HG03439 (cell line): ENCODE measurements around the gene SMPD4.
"Not testable (repeated sequence)": the region's sequence is repeated elsewhere in the genome, so short reads cannot be mapped to it uniquely, and the experiment has no call there.

Experiments used
- ATAC-seq: cut with Tn5 transposase; IDR thresholded peaks from one replicate; pipeline ENCODE4 v1.9.1; 2021; ENCODE audit warnings: mild to moderate bottlenecking, moderate library complexity; ENCODE audit not compliant: unreplicated experiment

The SMPD4 gene

DNA sequence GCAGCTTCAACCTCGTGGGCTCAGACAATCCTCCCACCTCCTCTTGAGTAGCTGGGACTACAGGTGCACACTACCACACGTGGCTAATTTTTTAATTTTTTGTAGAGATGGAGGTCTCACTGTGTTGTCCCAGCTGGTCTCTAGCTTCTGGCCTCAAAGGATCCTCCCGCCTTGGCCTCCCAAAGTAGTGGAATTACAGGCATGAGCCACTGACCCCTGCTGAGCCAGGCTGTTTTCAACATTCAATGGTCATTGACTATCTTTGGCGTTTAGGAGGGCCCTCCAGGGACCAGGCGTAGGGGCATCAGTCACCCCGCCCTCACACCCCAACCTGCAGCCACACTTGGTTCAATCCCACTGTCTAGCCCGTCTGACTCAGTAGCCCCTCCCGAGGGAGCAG, 5.9 kb upstream of the SMPD4 start:
- ATAC-seq: no peak

DNA sequence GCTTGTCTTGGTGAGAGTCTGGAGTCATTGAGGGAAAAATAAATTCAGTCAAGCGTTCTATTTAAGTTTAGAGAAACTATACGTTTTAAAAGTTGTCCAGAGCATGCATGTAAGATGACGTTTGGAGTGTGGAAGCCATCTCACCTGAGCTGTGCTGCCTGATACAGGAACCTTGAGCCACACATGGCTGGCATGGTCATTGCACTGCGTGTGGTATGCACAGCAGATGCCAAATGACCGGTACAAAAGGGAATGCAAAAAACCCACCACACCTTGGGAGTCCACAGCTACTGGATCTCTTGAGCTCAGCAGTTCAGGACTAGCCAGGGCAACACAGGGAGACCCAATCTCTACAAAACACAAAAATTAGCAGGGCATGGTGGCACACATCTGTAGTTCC, 5.0 kb upstream of the SMPD4 start:
- ATAC-seq: no peak

DNA sequence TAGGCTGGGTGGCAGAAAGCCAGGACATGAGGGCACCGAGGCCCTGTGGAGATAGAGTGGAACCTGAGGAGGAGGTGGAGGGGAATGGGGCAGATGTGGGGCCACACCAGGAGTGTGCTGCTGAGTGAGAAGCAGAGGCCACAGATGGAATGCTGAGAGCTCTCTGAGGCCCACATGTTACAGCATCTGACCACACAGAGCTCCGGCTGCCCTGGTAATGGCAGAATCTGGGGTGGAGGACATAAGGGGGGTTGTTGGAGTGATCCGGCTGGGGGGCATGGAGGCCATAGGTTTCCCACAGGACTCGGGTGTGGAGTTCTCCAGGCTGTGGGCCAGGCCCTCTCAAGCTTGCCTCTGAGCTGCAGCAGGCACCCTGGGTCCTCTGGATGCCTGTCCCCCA, 4.5 kb upstream of the SMPD4 start:
- ATAC-seq: no peak

DNA sequence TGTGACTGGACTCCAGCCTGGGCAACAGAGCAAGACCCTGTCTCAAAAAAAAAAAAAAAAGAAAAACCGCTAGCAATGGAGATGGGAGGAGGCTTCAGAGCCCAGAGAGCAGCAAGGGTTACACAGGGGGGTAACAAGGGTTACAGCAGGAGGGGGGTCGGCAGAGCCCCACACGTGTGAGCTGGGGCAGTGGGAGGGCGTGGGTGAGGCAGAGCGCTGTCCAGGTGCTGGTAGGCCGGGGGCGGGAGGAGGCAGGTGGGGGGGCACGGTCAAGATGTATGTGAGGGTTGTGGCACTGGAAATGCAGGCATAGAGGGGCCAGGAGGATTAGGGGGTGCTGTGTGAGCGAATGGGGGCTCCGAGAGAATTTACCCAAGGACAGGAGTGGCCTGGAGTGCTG, 4.0 kb upstream of the SMPD4 start:
- no peak for ATAC-seq

DNA sequence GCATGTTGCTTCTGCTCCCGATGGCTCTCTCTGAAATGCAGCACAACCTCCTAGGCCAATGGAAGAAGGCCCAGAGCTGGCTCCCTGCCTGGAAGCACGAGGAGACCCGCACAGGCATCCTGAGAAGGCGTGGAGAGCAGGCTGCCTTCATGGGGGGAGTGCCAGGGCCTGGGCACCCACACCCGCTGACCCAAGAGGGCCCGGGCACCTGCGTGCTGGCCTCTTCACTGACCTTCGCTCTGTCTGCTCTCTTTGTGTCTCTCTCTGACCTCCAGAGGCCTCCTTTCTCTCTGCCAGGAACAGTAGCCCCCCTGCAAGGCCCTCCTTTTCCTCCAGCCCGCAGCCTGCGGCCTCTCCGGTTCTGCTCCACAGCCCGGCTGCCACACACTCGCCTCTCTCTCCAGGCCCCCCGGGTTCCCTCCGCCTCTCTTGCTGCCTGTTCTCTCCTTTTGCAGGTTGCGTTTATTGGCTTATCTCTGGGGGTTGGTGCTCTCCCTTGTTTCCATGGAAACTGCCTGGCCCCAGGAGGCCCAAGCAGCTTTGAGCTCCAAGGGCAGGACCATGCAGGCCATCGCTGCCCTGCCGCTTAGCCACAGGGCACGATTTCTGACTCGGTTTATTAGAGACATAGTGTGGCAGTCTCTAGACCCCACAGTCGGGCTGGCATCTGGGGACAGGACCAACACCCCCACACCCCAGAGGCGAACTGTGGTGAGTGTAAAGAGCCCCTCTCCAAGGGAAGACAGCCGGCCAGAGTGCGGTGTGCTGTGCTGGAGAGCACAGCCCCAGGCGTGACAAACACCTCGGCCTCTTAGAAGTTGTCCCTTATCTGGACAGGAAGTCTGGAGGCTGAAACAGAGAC, 2.3 kb upstream of the SMPD4 start:
- no peak for ATAC-seq

DNA sequence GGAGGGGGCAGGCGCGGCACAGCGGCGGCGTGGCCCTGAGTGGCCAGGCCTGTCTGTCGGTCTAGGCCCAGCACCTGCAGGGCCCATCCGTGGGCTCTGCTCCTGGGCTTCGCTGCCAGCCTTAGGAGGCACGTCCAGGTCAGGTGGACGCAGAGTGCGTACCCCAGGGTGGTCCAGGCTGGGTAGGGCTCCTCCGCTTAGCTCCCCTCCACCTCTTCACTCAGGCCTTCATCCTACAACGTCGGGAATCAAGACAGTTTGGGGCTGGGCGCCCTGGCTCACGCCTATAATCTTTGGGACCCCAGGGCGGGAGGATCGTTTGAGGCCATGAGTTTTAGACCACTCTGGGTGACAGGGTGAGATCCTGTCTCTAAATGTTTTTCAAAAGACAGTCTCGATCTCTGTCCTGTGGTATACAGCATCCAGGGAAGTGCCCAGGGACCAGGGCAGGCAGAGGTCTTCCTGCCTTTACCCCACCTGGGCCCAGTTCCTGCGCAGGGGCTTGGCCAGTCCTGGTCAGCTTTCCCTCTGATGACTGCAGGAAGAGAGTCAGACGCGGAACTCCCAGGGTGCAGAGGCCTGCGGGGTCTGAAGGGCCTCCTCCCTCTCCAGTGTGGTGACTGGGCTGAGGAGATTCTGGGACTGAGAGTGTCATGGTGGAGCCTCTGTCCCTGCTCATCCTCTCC, 1.6 kb upstream of the SMPD4 start:
- ATAC-seq: not testable (repeated sequence)

DNA sequence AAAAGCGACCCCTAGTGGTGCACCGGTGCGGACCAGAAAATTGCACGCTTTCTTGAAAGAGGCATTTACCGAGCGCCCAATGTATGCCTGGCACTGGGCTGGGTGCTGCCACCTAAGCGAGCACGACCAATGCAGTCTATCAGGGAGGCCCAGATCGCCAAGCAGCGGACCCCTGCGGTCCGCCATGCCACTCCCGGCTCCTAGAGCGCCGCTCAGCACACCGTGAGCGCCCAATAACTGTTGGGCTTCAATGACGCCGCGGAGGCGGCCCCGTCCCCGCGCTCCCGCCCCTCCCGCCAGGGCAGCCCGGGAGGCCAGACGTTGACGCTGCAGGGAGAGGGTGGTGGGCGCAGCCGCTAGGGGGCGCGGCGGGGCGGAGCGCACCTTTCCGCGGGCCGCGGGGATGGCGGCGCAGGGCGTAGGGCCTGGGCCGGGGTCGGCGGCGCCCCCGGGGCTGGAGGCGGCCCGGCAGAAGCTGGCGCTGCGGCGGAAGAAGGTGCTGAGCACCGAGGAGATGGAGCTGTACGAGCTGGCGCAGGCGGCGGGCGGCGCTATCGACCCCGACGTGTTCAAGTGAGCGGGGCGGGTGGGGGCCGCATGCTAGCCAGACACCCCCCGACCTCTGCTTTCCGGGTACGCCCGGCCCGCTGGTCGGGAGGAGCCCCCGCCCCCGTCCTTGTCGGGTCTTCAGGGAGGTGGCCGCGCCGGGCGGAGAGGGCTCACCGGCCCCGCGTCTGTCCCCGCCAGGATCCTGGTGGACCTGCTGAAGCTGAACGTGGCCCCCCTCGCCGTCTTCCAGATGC, 679 bp upstream of the SMPD4 start, which contains the start of gene MZT2B:
MZT2B (plus strand) TSS at position 383 of the 803 bp plus-strand sequence; CDS start at position 404, 21 bp downstream.
- ATAC-seq: peak; percentile 77

DNA sequence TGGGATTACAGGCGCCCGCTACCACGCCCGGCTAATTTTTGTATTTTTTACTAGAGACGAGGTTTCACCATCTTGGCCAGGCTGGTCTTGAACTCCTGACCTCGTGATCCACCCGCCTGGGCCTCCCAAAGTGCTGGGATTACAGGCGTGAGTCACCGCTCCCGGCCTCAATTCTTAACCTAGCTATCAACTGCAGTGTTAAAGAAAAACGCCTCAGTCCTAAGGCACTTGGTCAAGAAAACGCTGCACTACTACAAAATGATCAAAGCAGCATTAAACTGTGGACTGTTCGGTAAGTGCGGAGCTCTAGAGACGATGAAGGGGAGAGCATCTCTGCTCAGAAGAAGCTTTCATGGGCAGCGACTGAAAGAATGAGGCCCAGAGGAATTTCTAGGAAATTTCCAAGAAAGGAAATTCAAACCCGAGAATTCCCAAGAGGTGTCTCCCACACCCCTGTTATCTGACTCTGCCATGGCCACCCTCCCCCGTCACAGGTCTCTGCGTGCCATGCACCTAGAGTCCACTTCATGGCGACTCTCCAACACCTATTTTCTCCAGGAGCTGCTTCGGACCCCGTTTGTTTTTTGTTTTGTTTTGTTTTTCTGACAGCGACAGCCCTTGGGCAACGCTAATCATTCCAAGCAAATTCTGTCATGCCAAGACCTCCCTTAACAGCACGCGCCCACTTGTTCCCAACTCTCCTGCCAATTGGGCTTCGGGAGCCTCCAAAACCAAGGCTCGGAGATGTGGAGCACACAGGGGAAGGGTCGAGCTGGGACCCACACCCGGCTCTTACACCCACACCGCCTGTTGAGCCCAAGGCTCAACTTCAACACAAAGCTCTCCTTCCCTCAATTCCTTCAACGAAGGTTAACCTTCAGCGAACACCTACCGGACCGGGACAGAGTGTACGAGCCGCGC, 738 bp downstream of the SMPD4 start:
- ATAC-seq: not testable (repeated sequence)

DNA sequence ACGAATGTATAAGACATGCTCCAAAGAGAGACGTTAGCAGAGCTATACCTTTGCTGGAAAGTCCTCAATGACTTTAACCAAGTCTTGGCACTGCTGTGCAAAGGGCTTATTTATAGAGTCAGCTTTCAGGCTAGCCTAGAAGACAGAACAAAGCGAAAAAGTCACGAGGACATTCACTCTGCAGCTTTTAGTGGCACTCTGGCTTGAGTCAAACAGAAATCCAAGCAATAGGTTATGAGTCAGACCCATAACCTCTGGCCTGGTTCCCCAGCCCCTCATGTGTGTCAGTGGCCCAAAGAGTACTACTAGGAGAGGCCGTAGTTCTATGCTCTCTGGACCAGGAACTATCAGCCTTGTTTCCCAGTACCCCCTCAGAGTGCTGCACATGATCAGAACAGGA, 6.5 kb downstream of the SMPD4 start:
- peak; percentile 70 for ATAC-seq

DNA sequence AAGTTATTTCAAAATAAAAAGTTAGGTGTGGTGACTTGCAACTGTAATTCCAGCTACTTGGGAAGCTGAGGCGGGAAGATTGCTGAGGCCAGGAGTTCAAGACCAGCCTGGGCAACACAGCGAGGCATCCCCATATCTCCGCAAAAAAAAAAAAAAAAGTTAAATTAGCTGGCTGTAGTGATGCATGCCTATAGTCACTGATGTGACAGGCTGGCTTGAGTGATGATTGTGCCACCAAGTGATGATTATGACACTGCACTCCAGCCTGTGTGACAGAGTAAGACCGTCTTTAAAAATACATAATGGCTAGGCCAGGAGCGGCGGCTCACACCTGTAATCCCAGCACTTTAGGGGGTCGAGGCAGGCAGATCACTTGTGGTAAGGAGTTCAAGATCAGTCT, 11.5 kb downstream of the SMPD4 start:
- ATAC-seq: no peak

DNA sequence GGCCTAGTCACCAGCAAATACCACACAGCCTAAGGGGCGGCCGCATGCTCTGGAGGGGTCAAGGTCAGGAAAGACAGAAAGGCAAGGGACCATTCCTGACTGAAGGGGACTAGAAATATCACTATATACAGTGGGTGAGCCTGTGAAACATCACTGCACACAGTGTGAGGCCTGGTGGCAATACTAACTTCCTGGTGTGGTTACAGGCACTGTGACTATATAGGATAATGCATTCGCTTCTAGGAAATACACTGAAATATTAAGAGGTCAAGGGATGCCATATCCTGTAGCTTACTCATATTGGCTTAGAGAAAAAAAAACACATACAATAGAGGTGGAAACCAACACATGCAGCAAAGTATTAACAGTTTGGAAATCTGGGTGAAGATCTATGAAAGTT, 12.2 kb downstream of the SMPD4 start:
- ATAC-seq: not testable (repeated sequence)

DNA sequence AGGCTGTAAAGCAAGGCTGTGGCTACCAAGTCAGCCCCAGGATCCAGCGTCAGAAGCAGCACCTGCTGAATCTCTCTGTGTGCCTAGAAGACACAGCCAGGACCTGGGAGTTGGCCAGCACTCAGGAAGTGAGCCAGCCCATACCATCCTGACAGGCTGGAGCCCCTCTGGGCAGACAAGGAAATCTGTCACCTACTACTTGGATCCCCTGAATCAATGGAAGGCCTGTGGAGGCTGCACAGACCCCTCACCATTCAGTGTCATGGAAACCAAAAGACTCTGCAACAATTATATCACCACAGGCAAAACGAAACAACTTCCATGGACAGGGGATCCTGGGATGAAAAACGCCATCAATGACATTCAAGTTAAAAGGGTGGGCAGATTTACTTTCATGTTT, 14.8 kb downstream of the SMPD4 start:
- not testable (repeated sequence) for ATAC-seq

DNA sequence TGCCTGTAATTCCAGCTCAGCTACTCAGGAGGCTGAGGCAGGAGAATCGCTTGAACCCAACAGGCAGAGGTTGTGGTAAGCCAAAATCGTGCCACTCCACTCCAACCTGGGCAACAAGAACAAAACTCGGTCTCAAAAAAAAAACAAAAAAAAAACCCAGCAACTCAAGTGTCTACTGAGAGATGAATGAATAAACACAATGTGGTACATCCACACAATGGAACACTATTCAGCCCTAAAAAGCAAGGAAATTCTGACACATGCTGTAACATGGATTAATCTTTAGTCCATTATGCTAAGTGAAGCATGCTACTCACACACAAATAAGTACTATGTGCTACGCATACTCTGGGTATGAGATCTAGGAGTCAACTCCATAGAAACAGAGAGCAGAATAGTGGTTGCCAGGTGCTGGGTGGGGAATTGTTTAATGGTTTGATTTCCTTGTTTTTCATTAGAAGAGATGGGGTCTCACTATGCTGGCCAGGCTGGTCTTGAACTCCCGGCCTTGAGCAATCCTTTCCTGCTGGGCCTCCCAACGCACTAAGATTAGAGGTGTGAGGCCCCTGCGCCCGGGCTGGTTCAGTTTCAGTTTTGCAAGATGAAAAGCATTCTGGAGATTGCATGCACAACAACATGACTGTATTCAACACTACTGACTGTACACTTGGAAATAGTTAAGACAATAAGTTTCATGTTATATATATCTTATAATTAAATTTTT, 15.9 kb downstream of the SMPD4 start:
- ATAC-seq: no peak

DNA sequence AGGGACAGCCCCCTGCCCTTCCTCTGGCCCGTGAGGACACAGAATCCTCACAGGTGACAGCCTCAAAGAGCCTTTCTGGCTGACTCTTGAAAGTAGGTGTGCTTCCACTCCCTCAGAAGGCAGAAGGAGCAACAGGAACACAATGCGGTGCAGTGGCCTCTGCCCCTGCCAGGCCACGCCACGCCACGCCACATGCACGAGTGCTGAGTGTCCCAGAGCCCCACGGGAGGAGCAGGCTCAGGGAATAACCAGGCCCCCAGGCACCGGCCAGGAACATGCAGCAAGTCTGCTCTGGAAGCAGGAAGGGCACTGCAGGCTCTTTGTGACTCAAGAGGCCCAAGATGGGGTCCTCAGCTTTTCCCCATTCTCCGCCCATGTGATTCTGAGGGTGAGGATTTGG, 18.4 kb downstream of the SMPD4 start:
- no peak for ATAC-seq

DNA sequence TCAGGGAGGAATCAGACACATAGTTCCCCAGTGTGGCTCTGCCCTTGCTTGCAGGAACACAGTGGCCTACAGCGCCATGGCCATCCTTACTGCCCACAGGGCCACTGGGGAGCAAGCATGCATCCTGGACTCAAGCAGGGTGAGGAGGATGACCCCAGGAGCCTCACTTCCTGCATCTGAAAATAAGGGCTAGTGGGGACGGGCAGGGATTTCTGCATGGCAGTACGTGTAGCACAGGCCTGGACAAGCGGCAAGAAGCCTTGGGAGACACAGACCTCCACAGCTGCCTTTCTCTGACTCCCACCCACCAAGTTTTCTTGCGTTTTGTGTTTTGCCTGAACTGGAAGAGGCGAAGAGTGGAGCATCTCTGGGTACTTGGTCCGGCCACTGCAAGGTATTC, 18.9 kb downstream of the SMPD4 start:
- not testable (repeated sequence) for ATAC-seq

DNA sequence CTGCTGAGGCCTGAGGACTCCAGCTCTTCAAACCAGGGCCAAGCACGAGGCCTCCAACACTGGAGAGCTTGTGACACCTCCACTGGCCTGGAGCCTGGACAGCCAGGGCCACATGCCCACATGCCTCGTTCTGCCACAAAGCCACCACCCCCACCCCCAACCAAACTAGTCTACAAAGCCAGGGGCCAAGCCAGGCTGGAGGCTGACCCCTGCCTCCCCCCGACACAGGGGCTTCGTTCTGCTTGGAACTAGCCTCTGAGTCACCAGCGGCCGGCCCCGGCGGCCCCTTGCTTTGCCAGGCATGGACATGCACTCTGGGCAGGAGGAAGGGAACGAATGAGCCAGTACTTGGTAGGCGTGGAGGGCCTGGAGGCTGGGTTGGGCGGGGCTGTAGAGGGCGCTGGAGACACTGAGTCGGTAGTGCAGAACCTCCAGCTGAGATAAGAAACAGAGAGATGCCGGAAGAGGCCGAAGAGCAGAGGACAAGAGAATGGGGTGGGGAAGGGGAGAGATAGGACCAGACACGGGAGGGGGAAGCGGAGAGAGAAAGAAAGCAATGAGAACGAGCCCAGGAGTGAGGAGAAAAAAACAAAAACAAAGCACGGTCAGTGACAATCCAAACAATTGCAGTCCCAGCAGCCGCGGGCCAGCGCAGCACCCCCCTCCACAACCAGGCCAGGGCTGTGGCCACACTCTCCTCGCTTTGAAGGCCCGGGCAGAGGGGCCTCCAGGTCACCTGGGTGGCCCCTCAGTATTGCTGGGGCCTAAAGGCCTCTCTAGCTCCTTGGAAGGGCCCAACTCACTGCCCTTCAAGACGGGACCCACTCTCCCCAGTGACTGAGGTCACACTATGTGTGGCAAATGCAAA, 20.3 kb downstream of the SMPD4 start:
- ATAC-seq: not testable (repeated sequence)

DNA sequence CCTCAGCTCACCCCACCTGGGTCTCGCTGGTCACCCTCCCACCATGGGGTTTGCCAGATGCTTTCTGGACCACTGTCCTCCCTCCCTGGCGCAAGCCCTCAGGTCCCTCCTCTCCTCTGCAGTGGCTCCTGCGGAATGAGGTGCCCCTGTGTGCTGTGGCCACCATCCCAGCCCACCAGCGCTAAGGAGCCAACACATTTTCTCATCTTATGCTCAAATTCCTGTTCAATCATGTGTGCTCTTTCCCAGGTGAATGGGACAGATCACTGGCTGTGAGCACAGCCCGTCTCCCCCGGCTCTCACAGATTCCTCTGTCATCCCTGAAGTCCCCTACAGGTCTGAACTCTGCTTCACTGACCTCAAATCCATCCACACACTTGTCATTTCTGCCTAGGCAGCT, 21.3 kb downstream of the SMPD4 start:
- ATAC-seq: no peak

DNA sequence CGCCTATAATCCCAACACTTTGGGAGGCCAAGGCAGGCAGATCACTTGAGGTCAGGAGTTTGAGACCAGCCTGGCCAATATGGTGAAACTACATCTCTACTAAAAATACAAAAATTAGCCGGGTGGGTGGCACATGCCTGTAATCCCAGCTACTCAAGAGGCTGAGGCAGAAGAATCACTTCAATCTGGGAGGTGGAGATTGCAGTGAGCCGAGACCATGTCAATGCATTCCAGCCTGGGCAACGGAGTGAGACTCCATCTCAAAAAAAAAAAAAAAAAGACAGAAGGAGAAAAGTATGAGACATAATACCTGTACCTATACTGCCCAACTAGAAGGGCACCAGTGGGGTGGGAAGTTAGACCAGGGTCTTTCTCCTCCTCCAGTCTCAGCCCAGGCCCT, 22.0 kb downstream of the SMPD4 start:
- not testable (repeated sequence) for ATAC-seq

DNA sequence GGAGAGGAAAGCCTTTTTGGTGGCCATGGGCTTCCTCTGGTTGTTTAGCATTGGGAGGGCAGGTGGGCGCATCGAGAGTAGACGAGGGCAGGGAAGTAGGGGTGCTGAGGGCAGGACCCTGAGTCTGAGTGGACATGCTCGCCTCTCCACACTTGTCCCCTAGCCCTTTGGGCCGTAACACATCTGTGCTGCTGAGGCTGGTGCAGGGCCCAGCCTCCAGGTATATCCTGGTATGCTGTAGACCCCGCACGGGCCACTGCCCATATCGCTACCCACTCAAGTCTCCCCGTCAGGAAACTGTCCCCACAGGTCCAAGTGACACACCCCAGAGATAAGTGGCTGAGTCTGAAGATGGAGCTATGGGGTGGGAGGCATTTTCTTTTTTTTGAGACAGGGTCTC, 22.8 kb downstream of the SMPD4 start:
- ATAC-seq: no peak
